Effector memory CD4-positive, alpha-beta T cell (primary cell): ENCODE results near the gene FAHD1.

ENCODE experiments used
- DNase-seq, 3 donors: peaks; one replicate each; pipeline ENCODE4 v3.0.0-alpha.2; 2020
- H3K27ac ChIP-seq: 2 replicates; pipeline ENCODE4 v1.7.0; 2013; ENCODE audit warnings: mild to moderate bottlenecking, low read length, moderate library complexity; ENCODE audit not compliant: insufficient read depth, poor library complexity, severe bottlenecking
- H3K27me3 ChIP-seq: replicated peaks from 2 replicates; pipeline ENCODE4 v1.7.0; 2013; ENCODE audit warnings: mild to moderate bottlenecking, low read length; ENCODE audit not compliant: insufficient read depth, control insufficient read depth, poor library complexity, severe bottlenecking
- H3K36me3 ChIP-seq: 2 replicates; pipeline ENCODE4 v1.7.0; 2013; ENCODE audit warnings: mild to moderate bottlenecking, low read length, moderate library complexity; ENCODE audit not compliant: control insufficient read depth, insufficient read depth
- H3K4me1 ChIP-seq: 2 replicates; pipeline ENCODE4 v1.7.0; 2013; ENCODE audit warnings: low read length, mild to moderate bottlenecking; ENCODE audit not compliant: control insufficient read depth, insufficient read depth, poor library complexity, severe bottlenecking
- H3K4me3 ChIP-seq: 2 replicates; pipeline ENCODE4 v1.7.0; 2013; ENCODE audit warnings: low read length, low read depth, mild to moderate bottlenecking; ENCODE audit not compliant: insufficient read depth, poor library complexity, severe bottlenecking
- H3K9me3 ChIP-seq: 2 replicates; pipeline ENCODE4 v1.7.0; 2013; ENCODE audit warnings: mild to moderate bottlenecking, low read length, moderate library complexity; ENCODE audit not compliant: control insufficient read depth

The FAHD1 gene

DNA sequence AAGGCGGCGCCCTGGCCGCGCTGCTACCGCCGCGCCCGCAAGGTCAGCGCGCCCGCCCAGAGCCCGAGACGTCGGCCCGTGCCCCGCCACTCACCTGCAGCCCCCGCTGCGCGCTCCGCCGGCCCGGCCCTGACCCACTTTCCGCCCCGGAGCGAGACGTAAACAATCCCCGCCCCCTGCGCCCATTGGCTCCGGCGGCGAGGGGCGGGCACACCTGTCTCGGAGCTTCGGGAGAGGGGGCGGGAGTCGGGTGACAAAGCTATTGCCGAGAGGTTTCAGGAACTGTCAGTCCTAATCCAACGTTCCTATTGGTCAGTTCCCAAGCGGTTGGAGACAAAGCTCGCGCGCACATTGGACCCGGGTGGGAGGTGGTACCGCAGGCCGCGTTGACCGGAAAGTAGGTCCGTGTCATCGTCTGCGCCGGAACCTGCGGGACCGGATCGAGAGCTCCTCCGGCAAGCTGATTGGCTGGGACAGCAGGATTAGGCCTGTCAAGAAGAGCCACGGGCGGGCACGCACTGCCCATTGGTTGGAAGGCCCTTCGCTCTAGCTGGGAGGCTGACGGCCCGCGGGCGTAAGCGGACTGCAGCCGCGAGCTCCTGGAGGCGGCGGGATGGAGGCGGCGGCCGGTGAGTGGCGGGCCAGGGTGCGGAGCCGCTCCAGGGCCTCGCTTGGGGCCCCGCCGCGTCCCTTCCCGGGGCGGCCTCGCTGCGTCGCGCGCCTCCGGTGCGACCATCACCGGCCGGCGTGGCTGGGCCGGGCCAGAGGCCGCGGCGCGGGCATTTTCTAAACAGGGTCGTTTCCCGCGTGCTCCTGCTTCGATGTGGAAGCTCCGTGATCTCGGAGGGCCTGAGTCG, 44.4 kb upstream of the FAHD1 start, which contains the start of the genes NUBP2 and SPSB3:
TSS of gene NUBP2 (plus strand) at position 553 of the 857 bp plus-strand sequence. CDS start at position 614, 61 bp downstream.
TSS of gene SPSB3 (minus strand) at position 164 of the 857 bp plus-strand sequence. CDS start 1,088 bp downstream, outside the sequence.
- peaks cover 9% of the 10 kb centered on the region for H3K4me1 ChIP-seq

DNA sequence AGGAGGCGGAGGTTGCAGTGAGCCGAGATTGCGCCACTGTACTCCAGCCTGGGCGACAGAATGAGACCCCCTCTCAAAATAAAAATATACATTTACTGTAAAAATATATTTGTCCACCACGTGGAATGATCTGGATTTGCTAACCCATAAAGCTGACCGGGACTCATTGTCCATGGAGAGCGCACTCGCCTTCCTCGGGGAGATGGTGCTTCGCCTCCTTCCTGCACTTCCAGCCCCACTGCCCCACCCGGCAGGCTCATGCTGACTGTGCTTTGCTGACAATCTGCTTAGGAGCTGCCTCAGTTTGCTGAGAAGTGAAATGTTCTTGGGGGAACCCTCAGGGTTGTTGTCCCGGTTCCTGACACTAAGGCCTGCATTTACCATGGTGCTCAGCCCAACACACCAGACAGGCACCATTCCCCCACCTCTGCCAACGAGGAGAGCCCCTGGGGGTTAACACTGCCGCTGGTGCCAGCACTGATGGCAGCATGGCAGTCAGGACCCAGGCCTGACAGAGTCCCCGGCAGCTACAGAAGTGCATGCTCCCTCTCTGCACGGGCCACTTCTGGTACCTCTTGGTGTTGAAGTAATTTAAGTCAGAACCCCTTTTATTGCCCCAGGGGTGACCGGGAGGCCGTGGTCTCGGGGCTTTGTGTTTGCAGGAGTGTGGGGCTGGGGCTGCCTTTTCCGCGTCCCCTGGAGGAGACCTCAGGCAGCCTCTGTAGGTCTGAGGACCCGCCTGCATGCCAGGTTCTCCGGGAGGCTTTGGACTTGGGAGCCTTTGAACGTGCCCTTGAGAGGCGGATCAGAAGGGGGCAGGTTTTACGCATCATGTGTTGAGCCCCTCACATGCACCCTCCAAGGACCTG, 41.8 kb upstream of the FAHD1 start:
- Histone ChIP-seq H3K27ac (no peak overlapping the region), H3K36me3 (peaks cover 32% of the 10 kb centered on the region), H3K9me3 (no peaks in the 10 kb centered on the region), H3K4me3 (no peak overlapping the region), H3K4me1 (peaks cover 9% of the 10 kb centered on the region), H3K27me3 (no peaks in the 10 kb centered on the region)
- no peak for DNase-seq

More for the DNA sequence above, 44.4 kb upstream of the FAHD1 start, which contains the start of the genes NUBP2 and SPSB3:
- no peaks in the 10 kb centered on the region for H3K27me3 ChIP-seq
- peak within 1 kb of the TSS; percentile 82 for H3K27ac ChIP-seq
- no peaks in the 10 kb centered on the region for H3K9me3 ChIP-seq
- peaks cover 19% of the 10 kb centered on the region for H3K36me3 ChIP-seq
- peak within 1 kb of the TSS; percentile 81 for H3K4me3 ChIP-seq
- peak; percentile 98 to 99 (median 98) for DNase-seq

DNA sequence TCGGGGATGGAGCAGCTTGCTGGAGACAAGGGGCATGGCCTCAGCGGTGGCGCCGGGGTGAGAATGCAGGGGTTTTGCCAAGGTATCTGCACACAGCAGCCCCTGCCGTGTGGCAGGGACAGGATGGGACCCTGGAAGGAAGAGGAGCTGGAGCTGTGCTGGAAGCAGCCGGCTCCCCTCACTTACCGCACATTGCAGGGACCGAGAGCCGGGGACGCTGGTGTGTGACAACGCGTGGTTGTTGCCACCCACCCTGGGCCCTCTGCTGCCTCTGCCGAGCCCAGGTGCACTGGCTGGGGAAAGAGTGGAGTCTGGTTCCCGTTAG, 41.2 kb upstream of the FAHD1 start:
- peaks cover 32% of the 10 kb centered on the region for H3K36me3 ChIP-seq
- H3K27ac ChIP-seq = no peak overlapping the region

DNA sequence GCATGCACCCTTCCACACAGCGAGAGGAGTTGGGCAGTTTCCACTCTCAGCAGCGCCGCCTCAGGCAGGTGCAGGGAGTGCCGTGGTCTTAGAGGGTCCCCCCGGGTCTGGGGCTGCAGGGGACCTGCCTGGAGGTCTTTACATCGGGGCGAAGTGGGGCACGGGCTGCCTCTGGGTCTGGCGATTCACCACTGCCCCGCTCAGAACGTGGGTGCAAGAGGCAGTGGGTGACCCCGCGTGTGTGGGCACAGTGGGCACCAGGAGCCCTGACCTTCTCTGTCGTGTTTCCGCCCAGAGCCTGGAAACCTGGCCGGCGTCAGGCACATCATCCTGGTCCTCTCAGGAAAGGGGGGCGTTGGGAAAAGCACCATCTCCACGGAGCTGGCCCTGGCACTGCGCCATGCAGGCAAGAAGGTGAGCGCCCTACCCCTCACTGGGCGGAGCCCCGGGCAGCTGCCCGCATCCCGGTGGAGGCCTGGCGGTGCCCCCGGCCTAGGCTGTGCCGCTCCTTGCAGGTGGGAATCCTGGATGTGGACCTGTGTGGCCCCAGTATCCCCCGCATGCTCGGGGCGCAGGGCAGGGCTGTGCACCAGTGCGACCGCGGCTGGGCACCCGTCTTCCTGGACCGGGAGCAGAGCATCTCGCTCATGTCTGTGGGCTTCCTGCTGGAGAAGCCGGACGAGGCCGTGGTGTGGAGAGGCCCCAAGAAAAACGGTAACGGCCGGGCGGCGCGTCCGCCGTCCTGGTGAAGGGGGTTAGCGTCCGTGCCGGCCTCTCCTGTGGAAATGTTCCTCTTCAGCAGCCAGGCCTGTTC, 40.6 kb upstream of the FAHD1 start:
- peaks cover 6% of the 10 kb centered on the region for H3K4me1 ChIP-seq
- no peak overlapping the region for H3K4me3 ChIP-seq
- peaks cover 34% of the 10 kb centered on the region for H3K36me3 ChIP-seq
- no peak for DNase-seq
- no peak overlapping the region for H3K27ac ChIP-seq
- no peaks in the 10 kb centered on the region for H3K27me3 ChIP-seq
- H3K9me3 ChIP-seq = no peaks in the 10 kb centered on the region

More for the DNA sequence above, 41.2 kb upstream of the FAHD1 start:
- Histone ChIP-seq H3K27me3 (no peaks in the 10 kb centered on the region), H3K9me3 (no peaks in the 10 kb centered on the region), H3K4me1 (peaks cover 9% of the 10 kb centered on the region), H3K4me3 (no peak overlapping the region)
- no peak for DNase-seq

DNA sequence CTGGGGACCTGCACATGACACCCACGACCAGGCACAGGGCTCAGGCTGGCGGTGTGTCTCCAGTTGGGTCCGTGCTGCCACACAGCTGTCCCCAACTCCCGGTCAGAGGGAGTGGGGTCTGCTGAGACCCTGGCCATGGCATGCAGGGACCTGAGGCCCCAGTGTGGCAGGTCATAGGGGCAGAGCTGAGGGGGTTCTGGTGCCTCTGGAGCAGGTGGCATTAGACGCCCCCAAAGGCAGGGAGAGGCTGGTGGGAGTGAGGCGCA, 40.0 kb upstream of the FAHD1 start:
- Histone ChIP-seq H3K36me3 (peaks cover 37% of the 10 kb centered on the region), H3K4me3 (no peak overlapping the region), H3K27me3 (no peaks in the 10 kb centered on the region), H3K4me1 (peaks cover under 1% of the 10 kb centered on the region), H3K27ac (no peak overlapping the region), H3K9me3 (no peaks in the 10 kb centered on the region)
- no peak for DNase-seq

DNA sequence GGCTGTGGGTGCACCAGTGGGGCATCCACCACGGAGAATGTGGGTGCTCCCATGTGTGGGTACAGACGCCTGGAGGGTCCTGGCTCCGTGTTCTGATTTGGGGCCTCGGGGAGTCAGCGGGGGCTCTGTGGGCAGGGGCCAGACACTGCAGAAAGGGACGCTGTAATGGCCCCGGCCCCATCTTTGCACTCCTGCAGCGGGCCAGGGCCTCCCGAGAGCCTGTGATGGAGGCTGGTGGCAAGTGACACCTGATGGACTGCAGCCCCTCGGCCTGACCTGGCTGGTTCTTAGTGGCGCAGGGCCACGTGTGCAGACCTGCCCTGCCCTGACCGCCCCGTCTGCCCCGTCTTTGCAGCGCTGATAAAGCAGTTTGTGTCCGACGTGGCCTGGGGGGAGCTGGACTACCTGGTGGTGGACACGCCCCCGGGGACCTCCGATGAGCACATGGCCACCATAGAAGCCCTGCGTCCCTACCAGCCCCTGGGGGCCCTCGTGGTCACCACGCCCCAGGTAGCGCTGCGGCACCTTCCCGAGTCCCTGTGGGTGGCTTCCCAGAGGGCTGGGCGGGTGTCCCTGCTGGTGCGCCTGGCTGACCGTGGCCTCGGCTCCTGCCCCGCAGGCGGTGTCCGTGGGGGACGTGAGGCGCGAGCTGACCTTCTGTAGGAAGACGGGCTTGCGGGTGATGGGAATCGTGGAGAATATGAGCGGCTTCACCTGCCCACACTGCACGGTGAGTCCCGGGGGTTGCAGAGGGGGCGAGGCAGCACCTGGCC, 39.5 kb upstream of the FAHD1 start:
- Histone ChIP-seq H3K27ac (no peak overlapping the region), H3K4me1 (no peaks in the 10 kb centered on the region), H3K9me3 (no peaks in the 10 kb centered on the region), H3K4me3 (no peak overlapping the region), H3K36me3 (peaks cover 39% of the 10 kb centered on the region), H3K27me3 (no peaks in the 10 kb centered on the region)
- no peak for DNase-seq

DNA sequence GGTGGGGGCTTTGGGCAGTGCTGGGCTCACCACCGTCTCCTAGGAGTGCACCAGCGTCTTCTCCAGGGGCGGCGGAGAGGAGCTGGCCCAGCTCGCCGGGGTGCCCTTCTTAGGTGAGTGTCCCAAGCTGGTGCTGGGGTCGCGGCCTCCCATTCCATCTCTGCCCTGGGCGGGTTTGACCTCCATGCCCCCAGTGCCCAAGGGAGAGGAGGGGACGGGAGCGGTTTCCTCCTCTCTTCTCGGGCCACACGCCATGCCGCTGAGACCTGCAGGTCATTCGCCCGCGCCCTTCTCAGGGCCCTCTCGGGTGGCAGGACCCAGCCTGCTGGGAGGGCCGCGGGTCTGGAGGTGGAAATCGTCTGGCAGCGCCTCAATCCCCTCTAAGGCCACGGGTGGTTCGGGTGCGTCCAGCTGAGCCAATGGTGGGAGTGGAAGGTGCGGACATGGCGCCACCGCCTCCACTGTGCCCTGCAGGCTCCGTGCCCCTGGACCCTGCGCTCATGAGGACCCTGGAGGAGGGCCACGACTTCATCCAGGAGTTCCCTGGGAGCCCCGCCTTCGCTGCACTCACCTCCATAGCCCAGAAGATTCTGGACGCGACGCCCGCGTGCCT, 38.8 kb upstream of the FAHD1 start:
- H3K27ac ChIP-seq = no peak overlapping the region
- H3K4me1 ChIP-seq = no peaks in the 10 kb centered on the region
- no peaks in the 10 kb centered on the region for H3K27me3 ChIP-seq
- no peak for DNase-seq
- H3K9me3 ChIP-seq = no peaks in the 10 kb centered on the region
- no peak overlapping the region for H3K4me3 ChIP-seq
- peaks cover 39% of the 10 kb centered on the region for H3K36me3 ChIP-seq

DNA sequence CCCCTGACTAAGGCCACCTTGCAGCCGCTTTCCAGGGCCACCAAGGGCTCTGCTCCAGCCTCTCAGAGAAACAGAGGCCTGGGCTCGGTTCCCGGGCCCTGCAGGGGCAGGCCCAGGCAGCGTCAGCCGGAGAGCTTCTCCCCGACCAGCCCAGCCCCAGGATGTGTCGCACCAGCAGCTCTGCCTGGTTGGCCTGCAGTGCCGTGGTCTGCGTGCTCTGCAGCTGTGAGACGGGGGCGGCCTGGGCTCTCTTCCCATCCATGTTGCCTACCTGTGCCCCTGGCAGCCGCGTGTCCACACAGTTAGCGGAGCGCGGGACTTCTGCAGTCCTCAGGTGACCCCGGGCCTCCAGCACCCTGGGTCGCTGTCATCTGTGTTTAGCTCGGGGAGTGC, 38.3 kb upstream of the FAHD1 start:
- DNase-seq = no peak
- Histone ChIP-seq H3K36me3 (peaks cover 39% of the 10 kb centered on the region), H3K9me3 (no peaks in the 10 kb centered on the region)

DNA sequence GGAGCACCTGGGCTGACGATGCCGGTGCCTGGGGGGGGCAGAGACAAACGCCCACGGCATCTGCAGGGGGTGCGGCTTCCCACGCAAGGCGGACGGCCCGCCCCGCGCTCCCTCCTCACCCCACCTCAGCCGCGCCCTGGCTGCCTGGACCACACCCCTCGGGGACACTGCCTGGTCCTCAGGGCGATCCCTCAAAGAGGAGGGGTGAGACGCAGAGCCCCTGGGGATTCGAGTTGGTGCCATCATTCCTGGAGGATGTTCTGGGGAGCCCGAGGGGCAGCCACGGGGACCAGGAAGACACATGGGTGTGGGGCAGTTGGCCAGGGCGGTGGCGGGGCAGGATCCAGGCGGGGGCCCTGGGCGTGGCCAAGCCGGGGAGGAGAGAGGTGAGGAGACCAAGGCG, 37.4 kb upstream of the FAHD1 start:
- no peaks in the 10 kb centered on the region for H3K9me3 ChIP-seq
- no peak for DNase-seq
- H3K4me1 ChIP-seq = no peaks in the 10 kb centered on the region
- H3K36me3 ChIP-seq = peaks cover 39% of the 10 kb centered on the region
- no peaks in the 10 kb centered on the region for H3K27me3 ChIP-seq
- H3K27ac ChIP-seq = no peak overlapping the region
- H3K4me3 ChIP-seq = no peak overlapping the region

More for the DNA sequence above, 38.3 kb upstream of the FAHD1 start:
- no peak overlapping the region for H3K27ac ChIP-seq
- no peaks in the 10 kb centered on the region for H3K4me1 ChIP-seq
- no peaks in the 10 kb centered on the region for H3K27me3 ChIP-seq
- H3K4me3 ChIP-seq = no peak overlapping the region
